ENCODE data around the gene AKAIN1.

The AKAIN1 gene

DNA sequence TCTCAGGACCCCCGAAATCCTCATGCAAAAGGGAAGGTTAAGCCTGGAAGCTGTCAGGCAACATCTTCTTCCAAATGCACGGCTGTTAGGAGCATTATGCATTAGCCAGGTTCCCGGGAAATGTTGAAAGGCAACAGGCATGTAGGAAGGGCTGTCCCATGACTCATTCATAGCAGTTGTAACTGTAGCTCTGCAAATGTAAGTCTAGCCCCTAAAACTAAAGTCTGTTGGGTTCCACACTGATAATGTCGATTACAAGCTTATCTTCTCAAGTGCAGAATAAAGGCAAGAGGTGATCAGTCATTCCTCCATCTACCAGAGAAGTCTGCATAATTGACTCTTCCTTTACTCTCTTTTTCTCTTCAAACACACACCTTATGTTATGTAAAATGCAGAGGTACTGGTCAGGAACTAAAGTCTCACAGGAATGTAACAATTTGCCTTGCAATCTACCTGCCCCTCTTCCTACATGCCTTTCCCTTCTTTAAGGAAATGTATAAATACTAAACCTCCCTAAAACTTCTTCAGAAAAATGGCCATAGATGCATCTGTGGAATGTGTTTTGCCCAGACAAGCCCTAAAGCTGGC is 99.8 kb downstream of the AKAIN1 start:
- no peak for DNase-seq (ENCODE audit: low read depth in 1 of 2, low spot score in 1 of 2)

DNA sequence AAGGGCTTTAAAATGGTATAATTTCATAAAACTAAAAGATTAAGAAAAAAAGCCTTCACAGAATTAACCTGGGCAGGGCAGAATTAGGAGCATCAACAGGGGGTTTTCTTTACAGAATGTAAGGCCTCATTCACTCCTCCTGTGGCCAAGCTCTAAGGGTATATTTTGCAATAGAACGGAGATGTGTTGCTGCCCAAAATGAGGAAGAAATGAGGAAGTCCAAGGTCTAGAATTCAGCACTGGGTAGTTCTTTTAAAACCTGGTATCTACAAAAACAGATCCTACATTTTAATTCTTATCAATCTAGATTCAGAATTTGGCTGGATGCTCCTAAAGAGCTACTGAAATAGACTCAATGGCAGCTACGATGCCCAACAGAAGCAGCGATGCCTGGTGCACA is 101.8 kb downstream of the AKAIN1 start:
- no peak for DNase-seq (ENCODE audit: low read depth in 1 of 2, low spot score in 1 of 2)

DNA sequence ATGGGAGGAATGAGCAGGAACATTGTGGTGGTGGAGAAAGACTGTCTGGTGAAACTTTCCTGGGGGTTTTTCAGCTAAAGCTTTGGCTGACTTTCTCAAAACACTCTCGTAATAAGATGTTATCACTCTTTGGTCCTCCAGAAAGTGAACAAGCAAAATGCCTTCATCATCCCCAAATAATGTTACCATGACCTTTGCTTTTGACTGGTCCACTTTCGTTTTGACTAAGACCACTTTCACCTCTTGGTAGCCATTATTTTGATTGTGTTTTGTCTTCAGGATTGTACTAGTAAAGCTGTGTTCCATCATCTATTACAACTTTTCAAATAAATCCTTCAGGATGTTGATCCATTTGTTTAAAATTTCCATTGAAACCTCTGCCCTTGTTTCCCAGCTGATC is 103.2 kb downstream of the AKAIN1 start:
- DNase-seq (ENCODE audit: low read depth in 1 of 2, low spot score in 1 of 2), result no peak
